Parathyroid adenoma (tissue), 2 donors: ENCODE measurements around the gene ATP1B3.

Experiments used
- H2AFZ ChIP-seq: fragments of 300-600 bp; sonication (generic); one replicate; pipeline ENCODE4 v1.7.0; 2017; ENCODE audit warnings: antibody characterized with exemption, mild to moderate bottlenecking
- H3K27ac ChIP-seq: fragments of 300-600 bp; sonication (generic); one replicate; pipeline ENCODE4 v1.7.0; 2017
- H3K27me3 ChIP-seq: fragments of 300-600 bp; sonication (generic); one replicate; pipeline ENCODE4 v1.7.0; 2017; ENCODE audit warnings: low read length; ENCODE audit not compliant: control insufficient read depth, insufficient read depth
- H3K36me3 ChIP-seq: fragments of 300-600 bp; sonication (generic); one replicate; pipeline ENCODE4 v1.7.0; 2017; ENCODE audit warnings: low read length; ENCODE audit not compliant: control insufficient read depth, insufficient read depth
- H3K4me1 ChIP-seq: fragments of 300-600 bp; sonication (generic); one replicate; pipeline ENCODE4 v1.7.0; 2017; ENCODE audit warnings: control low read depth
- H3K4me2 ChIP-seq: fragments of 300-600 bp; sonication (generic); one replicate; pipeline ENCODE4 v1.7.0; 2017; ENCODE audit warnings: low read length
- H3K4me3 ChIP-seq: fragments of 300-600 bp; sonication (generic); one replicate; pipeline ENCODE4 v1.7.0; 2017; ENCODE audit warnings: low read depth, low read length
- H3K79me2 ChIP-seq: fragments of 300-600 bp; sonication (generic); one replicate; pipeline ENCODE4 v1.7.0; 2017; ENCODE audit warnings: control low read depth
- H3K9ac ChIP-seq: fragments of 300-600 bp; sonication (generic); one replicate; pipeline ENCODE4 v1.7.0; 2017; ENCODE audit warnings: mild to moderate bottlenecking
- H3K9me3 ChIP-seq: fragments of 300-600 bp; sonication (generic); one replicate; pipeline ENCODE4 v1.7.0; 2017; ENCODE audit warnings: low read length; ENCODE audit not compliant: control insufficient read depth
- TF ChIP-seq, protein P1 (sequence below): fragments of 300-600 bp; sonication (generic); IDR thresholded peaks from one replicate; pipeline ENCODE4 v1.7.0; 2017; ENCODE audit warnings: antibody characterized with exemption, mild to moderate bottlenecking
- donor health status: primary hyperparathyroidism.

ATP1B3 gene

DNA sequence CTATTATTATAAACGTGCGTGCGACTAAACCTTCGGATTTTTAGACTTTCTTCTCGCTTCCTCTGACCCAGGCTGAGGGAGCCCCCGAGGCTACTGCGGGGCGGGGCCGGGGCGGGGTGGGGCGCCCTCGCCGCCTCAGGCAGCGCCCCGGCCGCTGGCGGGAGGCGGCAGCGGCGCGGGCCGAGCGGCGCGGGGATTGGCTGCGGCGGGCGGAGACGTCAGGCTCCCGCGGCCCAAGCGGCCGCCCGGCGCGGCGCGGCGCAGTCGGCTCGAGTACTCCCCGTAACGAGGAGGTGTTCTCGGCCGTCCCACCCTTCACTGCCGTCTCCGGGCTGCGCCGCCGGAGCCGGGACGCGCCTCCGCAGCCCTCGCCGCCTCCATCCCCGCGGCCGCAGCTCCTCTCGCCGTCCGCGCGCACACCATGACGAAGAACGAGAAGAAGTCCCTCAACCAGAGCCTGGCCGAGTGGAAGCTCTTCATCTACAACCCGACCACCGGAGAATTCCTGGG, at the start of gene ATP1B3:
TSS of gene ATP1B3 (plus strand) at position 263 of the 510 bp plus-strand sequence. CDS start at position 422, 159 bp downstream.
- Histone ChIP-seq H3K36me3 (no peaks in the 10 kb centered on the region), H3K9me3 (no peaks in the 10 kb centered on the region), H2AFZ (peak within 1 kb of the TSS; percentile 96), H3K27ac (peak within 1 kb of the TSS; percentile 92), H3K4me2 (peak within 1 kb of the TSS; percentile 81), H3K9ac (peak within 1 kb of the TSS; percentile 20), H3K4me3 (peak within 1 kb of the TSS; percentile 76), H3K79me2 (peaks cover 6% of the 10 kb centered on the region), H3K4me1 (no peaks in the 10 kb centered on the region), H3K27me3 (no peaks in the 10 kb centered on the region)
- TF ChIP-seq, protein P1, sequence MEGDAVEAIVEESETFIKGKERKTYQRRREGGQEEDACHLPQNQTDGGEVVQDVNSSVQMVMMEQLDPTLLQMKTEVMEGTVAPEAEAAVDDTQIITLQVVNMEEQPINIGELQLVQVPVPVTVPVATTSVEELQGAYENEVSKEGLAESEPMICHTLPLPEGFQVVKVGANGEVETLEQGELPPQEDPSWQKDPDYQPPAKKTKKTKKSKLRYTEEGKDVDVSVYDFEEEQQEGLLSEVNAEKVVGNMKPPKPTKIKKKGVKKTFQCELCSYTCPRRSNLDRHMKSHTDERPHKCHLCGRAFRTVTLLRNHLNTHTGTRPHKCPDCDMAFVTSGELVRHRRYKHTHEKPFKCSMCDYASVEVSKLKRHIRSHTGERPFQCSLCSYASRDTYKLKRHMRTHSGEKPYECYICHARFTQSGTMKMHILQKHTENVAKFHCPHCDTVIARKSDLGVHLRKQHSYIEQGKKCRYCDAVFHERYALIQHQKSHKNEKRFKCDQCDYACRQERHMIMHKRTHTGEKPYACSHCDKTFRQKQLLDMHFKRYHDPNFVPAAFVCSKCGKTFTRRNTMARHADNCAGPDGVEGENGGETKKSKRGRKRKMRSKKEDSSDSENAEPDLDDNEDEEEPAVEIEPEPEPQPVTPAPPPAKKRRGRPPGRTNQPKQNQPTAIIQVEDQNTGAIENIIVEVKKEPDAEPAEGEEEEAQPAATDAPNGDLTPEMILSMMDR = no peak

DNA sequence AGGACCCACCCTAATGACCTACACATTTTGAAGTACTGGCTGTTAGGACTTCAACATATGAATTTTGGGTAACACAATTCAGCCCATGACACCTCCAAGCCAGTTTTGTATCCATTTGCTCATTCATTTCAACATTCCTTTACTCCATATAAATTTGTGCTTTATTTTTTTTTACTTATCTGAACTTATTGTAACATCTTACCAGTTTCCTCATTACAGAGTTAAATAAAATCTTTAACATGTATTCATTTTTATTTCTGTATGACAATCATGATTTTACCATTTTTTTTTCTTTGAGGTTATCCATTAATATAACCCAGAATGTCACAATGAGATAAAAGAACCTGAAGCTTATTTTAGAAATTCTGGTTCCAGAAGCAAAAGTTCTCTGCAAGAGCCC, 48.0 kb upstream of the ATP1B3 start:
- Histone ChIP-seq H3K27me3 (no peaks in the 10 kb centered on the region), H3K4me3 (no peak overlapping the region), H3K36me3 (no peaks in the 10 kb centered on the region), H2AFZ (no peak overlapping the region), H3K79me2 (no peaks in the 10 kb centered on the region), H3K4me2 (no peak overlapping the region), H3K27ac (no peak overlapping the region), H3K9me3 (no peaks in the 10 kb centered on the region), H3K4me1 (no peaks in the 10 kb centered on the region), H3K9ac (no peak overlapping the region)
- TF ChIP-seq, protein P1 = no peak

DNA sequence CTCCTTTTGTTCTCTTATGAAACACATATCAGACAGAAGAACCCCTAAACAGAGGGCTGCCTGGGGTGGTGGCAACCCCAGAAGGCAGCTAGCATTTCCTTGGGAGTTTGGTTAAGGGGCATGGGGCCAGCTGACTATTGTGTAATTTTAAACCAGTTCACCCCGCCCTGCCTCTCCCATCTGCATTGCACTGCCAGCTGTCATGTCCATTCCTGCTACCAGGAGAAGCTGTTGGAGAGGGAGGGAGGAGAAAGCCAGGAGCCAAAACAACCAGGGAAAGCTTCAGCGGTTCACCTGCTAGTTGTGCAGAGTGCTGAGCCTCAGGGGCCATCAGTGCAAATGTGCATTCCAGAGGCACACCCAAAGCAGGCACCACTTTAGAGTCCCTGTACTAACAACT, 47.6 kb upstream of the ATP1B3 start:
- H2AFZ ChIP-seq = no peak overlapping the region
- no peak overlapping the region for H3K27ac ChIP-seq
- TF ChIP-seq, protein P1 = no peak
- H3K27me3 ChIP-seq = no peaks in the 10 kb centered on the region
- H3K4me1 ChIP-seq = no peaks in the 10 kb centered on the region
- H3K4me3 ChIP-seq = no peak overlapping the region
- H3K9me3 ChIP-seq = no peaks in the 10 kb centered on the region
- H3K36me3 ChIP-seq = no peaks in the 10 kb centered on the region
- no peaks in the 10 kb centered on the region for H3K79me2 ChIP-seq
- no peak overlapping the region for H3K4me2 ChIP-seq
- no peak overlapping the region for H3K9ac ChIP-seq

DNA sequence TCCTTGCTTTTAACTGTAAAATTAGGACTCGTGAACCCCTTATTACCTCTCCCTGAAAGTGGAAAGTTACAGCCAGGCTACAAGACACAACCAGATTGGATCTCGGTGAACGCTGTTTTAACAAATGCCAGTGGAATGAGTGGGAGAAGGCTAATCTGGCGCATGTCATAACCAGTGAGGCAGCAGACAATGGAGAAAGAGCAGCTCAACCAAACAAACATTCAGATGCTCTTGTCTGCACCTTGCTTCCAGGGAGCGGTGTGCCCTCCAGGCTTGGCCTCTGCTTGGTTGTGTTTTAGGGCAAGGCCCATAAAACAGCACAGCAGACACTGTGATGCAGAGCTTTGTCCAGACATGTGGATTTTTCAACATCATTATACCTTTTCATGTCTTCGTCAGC, 45.9 kb upstream of the ATP1B3 start:
- no peak overlapping the region for H3K27ac ChIP-seq
- H3K4me2 ChIP-seq = no peak overlapping the region
- H3K27me3 ChIP-seq = no peaks in the 10 kb centered on the region
- H2AFZ ChIP-seq = no peak overlapping the region
- TF ChIP-seq, protein P1 = no peak
- H3K9me3 ChIP-seq = no peaks in the 10 kb centered on the region
- no peak overlapping the region for H3K4me3 ChIP-seq
- no peaks in the 10 kb centered on the region for H3K36me3 ChIP-seq
- no peaks in the 10 kb centered on the region for H3K79me2 ChIP-seq
- H3K9ac ChIP-seq = no peak overlapping the region
- no peaks in the 10 kb centered on the region for H3K4me1 ChIP-seq

DNA sequence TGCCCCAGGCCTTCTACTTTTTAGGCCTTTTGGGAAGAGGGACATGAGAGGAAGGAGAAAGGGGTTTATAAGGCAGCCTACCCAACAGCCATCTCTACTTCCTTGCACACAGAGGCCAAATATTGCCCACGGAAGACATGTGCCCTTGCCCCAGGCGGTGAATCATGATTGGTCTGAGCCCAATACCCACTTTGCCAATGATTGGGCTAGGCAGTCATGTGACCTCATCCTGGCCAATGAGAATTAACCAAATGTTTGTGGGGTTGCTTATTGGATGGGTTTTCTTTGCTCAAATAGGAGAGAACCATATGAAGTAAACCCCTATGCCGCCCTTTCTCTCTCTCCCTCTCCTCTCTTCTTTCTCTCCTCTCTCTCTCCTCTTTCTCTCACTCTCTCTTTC, 42.2 kb upstream of the ATP1B3 start:
- Histone ChIP-seq H3K36me3 (no peaks in the 10 kb centered on the region), H3K79me2 (no peaks in the 10 kb centered on the region), H3K9me3 (no peaks in the 10 kb centered on the region), H3K9ac (no peak overlapping the region), H2AFZ (no peak overlapping the region), H3K4me3 (no peak overlapping the region), H3K27me3 (no peaks in the 10 kb centered on the region), H3K4me2 (no peak overlapping the region), H3K27ac (no peak overlapping the region), H3K4me1 (no peaks in the 10 kb centered on the region)
- TF ChIP-seq, protein P1 = no peak
